IMR-90 (cell line): ENCODE data around the gene WDR90.

Experiments used
- BHLHE40 ChIP-seq: fragments of 150-350 bp; IDR thresholded peaks from 2 replicates; pipeline ENCODE4 v1.6.1; 2016; ENCODE audit warnings: mild to moderate bottlenecking, low read depth, low read length
- CEBPB ChIP-seq: IDR thresholded peaks from 2 replicates; pipeline ENCODE4 v1.6.1; 2012; ENCODE audit warnings: low read depth, low read length, improper control_type of control experiment
- CHD1 ChIP-seq: IDR thresholded peaks from 2 replicates; pipeline ENCODE4 v1.6.1; 2012; ENCODE audit warnings: low read depth, low read length, improper control_type of control experiment
- FOS ChIP-seq: fragments of 150-350 bp; IDR thresholded peaks from 2 replicates; pipeline ENCODE4 v1.6.1; 2016; ENCODE audit warnings: low read depth, low read length
- MAFK ChIP-seq: IDR thresholded peaks from 2 replicates; pipeline ENCODE4 v1.6.1; 2012; ENCODE audit warnings: low read depth, low read length, improper control_type of control experiment
- MXI1 ChIP-seq: IDR thresholded peaks from 2 replicates; pipeline ENCODE4 v1.6.1; 2012; ENCODE audit warnings: low read depth, mild to moderate bottlenecking, low read length, moderate library complexity, borderline replicate concordance
- POLR2A ChIP-seq: IDR thresholded peaks from 2 replicates; pipeline ENCODE4 v1.6.1; 2012; ENCODE audit warnings: mild to moderate bottlenecking, low read depth, low read length
- RAD21 ChIP-seq: IDR thresholded peaks from 2 replicates; pipeline ENCODE4 v1.6.1; 2012; ENCODE audit warnings: low read length, improper control_type of control experiment
- RCOR1 ChIP-seq: IDR thresholded peaks from 2 replicates; pipeline ENCODE4 v1.6.1; 2012; ENCODE audit warnings: mild to moderate bottlenecking, low read length, improper control_type of control experiment; ENCODE audit not compliant: insufficient replicate concordance
- RFX5 ChIP-seq: IDR thresholded peaks from 2 replicates; pipeline ENCODE4 v1.8.0; 2012; ENCODE audit warnings: low read depth, mild to moderate bottlenecking, low read length, moderate library complexity
- SMC3 ChIP-seq: fragments of 150-350 bp; IDR thresholded peaks from 2 replicates; pipeline ENCODE4 v1.6.1; 2016; ENCODE audit warnings: low read depth, mild to moderate bottlenecking, antibody characterized with exemption, low read length, moderate library complexity
- TF ChIP-seq, protein P1 (sequence below): fragments of 150-350 bp; IDR thresholded peaks from 2 replicates; pipeline ENCODE4 v1.6.1; 2016; ENCODE audit warnings: low read depth, mild to moderate bottlenecking, low read length, moderate library complexity, borderline replicate concordance
- TF ChIP-seq, protein P2 (sequence below): conservative IDR thresholded peaks from 2 replicates; pipeline ENCODE4 v1.5.1; 2012; ENCODE audit warnings: mild to moderate bottlenecking, low read depth, low read length, improper control_type of control experiment
- TF ChIP-seq, protein P3 (sequence below): fragments of 150-350 bp; IDR thresholded peaks from 2 replicates; pipeline ENCODE4 v1.6.1; 2017; ENCODE audit warnings: mild to moderate bottlenecking, antibody characterized with exemption, low read length, low read depth

DNA sequence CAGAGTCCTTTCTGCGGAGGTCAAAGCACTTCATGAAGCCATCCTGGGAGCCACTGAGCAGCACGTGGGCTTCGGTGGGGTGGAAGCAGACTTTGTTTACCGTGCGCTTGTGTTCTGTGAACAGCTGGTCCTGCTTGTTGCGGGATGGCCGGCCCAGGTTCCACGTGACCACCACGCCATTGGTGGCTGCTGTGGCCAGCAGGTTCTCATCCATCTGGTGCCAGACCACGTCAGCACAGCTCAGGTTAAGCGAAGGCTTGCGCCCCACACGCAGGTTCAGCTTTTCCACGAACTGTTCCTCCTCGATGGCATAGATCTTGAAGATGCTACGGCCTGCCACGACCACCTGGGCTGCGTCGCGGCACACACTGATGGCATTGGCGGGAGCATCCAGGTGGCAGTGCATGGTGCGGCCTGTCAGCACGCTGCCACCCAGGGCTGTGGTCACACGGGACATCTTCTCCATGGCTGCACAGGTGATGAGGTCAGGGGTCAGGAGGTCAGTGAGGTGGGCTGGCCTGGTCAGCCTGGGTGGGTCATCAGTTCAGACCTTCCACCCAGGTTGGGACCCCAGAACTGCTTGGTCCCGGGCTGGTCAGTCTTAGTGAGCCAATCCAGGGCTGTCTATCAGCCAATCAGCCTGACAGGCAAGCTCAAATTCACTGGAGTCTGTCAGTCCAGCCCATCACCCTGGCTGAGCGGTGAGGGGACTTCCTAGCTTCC, 40.2 kb downstream of the WDR90 start:
- TF ChIP-seq, protein P1, sequence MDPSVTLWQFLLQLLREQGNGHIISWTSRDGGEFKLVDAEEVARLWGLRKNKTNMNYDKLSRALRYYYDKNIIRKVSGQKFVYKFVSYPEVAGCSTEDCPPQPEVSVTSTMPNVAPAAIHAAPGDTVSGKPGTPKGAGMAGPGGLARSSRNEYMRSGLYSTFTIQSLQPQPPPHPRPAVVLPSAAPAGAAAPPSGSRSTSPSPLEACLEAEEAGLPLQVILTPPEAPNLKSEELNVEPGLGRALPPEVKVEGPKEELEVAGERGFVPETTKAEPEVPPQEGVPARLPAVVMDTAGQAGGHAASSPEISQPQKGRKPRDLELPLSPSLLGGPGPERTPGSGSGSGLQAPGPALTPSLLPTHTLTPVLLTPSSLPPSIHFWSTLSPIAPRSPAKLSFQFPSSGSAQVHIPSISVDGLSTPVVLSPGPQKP, result no peak
- TF ChIP-seq, protein P2, sequence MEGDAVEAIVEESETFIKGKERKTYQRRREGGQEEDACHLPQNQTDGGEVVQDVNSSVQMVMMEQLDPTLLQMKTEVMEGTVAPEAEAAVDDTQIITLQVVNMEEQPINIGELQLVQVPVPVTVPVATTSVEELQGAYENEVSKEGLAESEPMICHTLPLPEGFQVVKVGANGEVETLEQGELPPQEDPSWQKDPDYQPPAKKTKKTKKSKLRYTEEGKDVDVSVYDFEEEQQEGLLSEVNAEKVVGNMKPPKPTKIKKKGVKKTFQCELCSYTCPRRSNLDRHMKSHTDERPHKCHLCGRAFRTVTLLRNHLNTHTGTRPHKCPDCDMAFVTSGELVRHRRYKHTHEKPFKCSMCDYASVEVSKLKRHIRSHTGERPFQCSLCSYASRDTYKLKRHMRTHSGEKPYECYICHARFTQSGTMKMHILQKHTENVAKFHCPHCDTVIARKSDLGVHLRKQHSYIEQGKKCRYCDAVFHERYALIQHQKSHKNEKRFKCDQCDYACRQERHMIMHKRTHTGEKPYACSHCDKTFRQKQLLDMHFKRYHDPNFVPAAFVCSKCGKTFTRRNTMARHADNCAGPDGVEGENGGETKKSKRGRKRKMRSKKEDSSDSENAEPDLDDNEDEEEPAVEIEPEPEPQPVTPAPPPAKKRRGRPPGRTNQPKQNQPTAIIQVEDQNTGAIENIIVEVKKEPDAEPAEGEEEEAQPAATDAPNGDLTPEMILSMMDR, result no peak
- TF ChIP-seq POLR2A, result no peak
- TF ChIP-seq SMC3, result no peak
- TF ChIP-seq MXI1, result no peak
- no peak for TF ChIP-seq RCOR1
- no peak for TF ChIP-seq FOS
- TF ChIP-seq, protein P3, sequence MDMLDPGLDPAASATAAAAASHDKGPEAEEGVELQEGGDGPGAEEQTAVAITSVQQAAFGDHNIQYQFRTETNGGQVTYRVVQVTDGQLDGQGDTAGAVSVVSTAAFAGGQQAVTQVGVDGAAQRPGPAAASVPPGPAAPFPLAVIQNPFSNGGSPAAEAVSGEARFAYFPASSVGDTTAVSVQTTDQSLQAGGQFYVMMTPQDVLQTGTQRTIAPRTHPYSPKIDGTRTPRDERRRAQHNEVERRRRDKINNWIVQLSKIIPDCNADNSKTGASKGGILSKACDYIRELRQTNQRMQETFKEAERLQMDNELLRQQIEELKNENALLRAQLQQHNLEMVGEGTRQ, result no peak
- TF ChIP-seq CEBPB, result no peak
- no peak for TF ChIP-seq BHLHE40
- no peak for TF ChIP-seq RFX5
- TF ChIP-seq MAFK, result no peak
- TF ChIP-seq CHD1, result no peak
- TF ChIP-seq RAD21, result no peak
